GM21786 (cell line): ENCODE measurements around the gene YJEFN3.

Experiments used
- ATAC-seq: cut with Tn5 transposase; IDR thresholded peaks from one replicate; pipeline ENCODE4 v1.9.1; 2021; ENCODE audit not compliant: unreplicated experiment

YJEFN3 gene

GRCh38 chr19:19550972-19551852 is 22.5 kb downstream of the YJEFN3 start:
- ATAC-seq = no peak

GRCh38 chr19:19551853-19552192 is 23.1 kb downstream of the YJEFN3 start:
- no peak for ATAC-seq

GRCh38 chr19:19552798-19553197 is 24.1 kb downstream of the YJEFN3 start:
- ATAC-seq = no peak

GRCh38 chr19:19553670-19554069 is 25.0 kb downstream of the YJEFN3 start:
- no peak for ATAC-seq

GRCh38 chr19:19554074-19555023 is 25.6 kb downstream of the YJEFN3 start:
- no peak for ATAC-seq

GRCh38 chr19:19558055-19558454 is 29.3 kb downstream of the YJEFN3 start:
- ATAC-seq = no peak

- no peak for ATAC-seq
These were observed 29.9 kb downstream of the YJEFN3 start for GRCh38 chr19:19558636-19559035.

- no peak for ATAC-seq
These were observed 31.2 kb downstream of the YJEFN3 start for GRCh38 chr19:19559931-19560330.

- no peak for ATAC-seq
These were observed 33.4 kb downstream of the YJEFN3 start for GRCh38 chr19:19561946-19562664.

- no peak for ATAC-seq
These were observed 34.1 kb downstream of the YJEFN3 start for GRCh38 chr19:19562665-19563347.

GRCh38 chr19:19563348-19563848 is 34.7 kb downstream of the YJEFN3 start:
- ATAC-seq = no peak

- ATAC-seq = no peak
These were observed 37.6 kb downstream of the YJEFN3 start for GRCh38 chr19:19566306-19566705.

GRCh38 chr19:19567391-19567790 is 38.7 kb downstream of the YJEFN3 start:
- ATAC-seq = no peak

- ATAC-seq = no peak
These were observed 40.4 kb downstream of the YJEFN3 start for GRCh38 chr19:19568802-19569756.

GRCh38 chr19:19570571-19570970 is 41.9 kb downstream of the YJEFN3 start:
- ATAC-seq = no peak

GRCh38 chr19:19571071-19571786 is 42.5 kb downstream of the YJEFN3 start:
- no peak for ATAC-seq

GRCh38 chr19:19575411-19575810 is 46.7 kb downstream of the YJEFN3 start:
- ATAC-seq = no peak

GRCh38 chr19:19578252-19578651 is 49.5 kb downstream of the YJEFN3 start:
- ATAC-seq = no peak
